CD1c-positive myeloid dendritic cell (primary cell): ENCODE results near the gene CLEC4G.

Experiments used
- DNase-seq: peaks from one replicate; pipeline ENCODE4 v3.0.0-alpha.2; 2016; ENCODE audit errors: extremely low spot score

CLEC4G gene

DNA sequence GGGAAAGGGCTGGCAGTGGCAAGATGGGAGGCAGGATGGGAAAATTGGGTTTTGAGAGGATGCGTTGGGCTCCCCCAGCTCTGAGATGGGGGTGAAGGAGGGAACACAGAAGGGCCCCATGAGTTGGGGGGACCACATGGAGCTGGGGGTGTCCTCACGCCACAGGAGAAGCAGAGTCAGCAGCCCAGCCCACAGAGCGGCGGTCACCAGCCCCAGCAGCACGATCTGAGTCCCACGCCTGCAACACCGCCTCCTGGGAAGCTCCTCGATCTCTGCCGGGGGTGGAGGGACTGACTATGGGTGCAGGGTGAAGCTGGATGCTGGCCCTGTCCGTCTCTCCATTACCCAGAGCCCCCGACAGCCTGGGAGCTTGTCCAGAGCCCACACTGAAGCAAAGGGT is 33.3 kb downstream of the CLEC4G start:
- DNase-seq: peak; percentile 62

DNA sequence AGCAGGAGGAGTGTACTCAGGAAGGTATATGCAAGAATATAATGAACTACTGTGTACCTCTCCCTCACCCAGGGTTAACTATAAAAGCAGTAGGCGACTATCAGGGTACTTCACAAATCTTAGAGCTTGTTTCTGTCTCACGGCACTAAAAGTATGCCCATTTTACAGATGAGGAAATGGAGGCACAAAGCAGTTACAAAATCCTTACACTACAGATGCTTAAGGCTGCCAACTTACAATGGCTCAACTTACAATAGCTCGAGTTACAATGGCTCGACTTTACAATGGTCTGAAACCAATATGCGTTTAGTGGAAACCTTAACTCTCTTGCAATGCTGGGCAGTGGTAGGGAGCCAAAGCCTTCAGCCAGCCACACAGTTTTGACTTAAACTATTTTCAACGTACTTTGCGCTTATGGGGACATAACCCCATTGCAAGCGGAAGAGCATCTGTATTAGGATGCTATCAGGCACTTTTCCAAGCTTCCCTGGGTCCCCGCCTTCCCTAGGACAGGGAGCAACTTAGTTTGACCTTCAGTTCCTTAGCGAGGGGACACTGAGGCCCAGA is 34.1 kb downstream of the CLEC4G start:
- no peak for DNase-seq

DNA sequence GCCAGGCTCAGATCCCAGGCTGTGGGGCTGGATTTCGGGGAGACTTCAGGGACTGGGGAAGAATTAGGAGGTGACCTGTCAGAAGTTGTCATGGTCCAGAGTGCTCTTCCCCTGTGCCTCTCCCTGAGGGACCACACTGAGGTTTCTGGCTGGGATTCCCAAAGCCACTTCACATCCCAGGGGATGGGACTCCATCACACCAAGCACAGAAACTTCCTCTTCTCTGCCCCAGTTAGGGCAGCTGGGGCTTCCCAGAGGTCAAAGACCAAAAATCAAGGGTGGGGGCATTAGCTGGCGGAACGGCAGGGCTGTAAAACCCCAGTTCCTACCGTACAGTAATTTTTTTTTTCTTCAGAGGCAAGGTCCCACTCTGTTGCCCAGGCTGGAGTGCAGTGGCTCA is 37.4 kb downstream of the CLEC4G start:
- DNase-seq: no peak

DNA sequence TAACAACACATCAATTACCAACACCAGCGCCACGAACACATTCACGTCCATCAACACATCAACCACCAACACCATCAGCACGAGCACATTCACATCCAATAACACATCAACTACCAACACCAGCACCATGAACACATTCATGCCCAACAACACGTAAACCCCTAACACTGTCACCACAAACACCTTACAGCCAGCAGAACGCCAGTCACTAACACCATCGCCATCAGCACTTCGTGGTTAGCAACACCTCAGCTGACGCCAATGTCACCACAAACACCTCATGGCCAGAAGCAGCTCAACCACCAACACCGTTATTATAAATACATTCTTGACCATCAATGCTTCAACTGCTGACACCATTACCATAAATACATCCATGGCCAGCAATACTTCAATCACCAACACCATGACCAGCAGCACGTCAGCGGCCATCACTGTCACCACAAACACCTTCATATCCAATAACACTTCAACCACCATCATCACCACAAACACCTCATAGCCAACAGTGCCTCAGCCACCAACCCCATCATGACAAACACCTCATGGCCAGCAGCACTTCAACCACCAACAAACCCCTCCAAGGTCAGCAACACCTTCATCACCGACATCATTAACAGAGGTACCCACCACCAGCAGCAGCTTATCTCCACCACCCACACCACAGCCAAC is 39.4 kb downstream of the CLEC4G start:
- no peak for DNase-seq

DNA sequence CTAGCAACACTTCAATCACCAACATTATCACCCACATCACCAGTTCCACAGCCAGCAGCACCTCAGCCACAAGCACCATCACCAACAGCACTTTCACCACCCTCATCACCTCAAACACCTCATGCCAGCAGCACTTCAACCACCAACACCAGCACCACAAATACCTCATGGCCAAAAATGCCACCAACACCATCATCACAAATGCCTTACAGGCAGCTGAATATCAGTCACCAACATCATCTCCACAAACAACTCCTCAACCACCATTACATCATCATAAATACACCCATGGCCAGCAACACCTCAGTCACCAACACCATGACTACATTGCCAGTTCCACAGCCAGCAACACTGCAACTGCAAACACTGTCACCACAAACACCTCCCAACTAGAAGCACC is 40.4 kb downstream of the CLEC4G start:
- no peak for DNase-seq

DNA sequence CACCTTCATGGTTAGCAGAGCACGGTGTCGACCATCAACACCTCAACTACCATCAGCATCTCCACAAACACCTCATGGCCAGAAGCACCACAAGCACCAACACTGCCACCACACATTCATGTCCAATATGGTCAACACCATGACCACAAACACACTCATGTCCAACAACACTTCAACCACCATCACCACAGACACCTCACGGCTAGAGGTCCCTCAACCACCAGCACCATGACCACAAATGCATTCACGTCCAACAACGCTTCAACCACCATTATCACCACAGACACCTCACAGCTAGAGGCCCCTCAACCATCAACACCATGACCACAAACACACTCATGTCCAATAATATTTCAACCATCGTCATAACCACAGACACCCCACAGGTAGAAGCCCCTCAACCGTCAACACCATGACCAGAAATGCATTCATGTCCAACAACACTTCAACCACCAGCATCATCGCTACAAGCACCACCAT is 41.1 kb downstream of the CLEC4G start:
- no peak for DNase-seq

DNA sequence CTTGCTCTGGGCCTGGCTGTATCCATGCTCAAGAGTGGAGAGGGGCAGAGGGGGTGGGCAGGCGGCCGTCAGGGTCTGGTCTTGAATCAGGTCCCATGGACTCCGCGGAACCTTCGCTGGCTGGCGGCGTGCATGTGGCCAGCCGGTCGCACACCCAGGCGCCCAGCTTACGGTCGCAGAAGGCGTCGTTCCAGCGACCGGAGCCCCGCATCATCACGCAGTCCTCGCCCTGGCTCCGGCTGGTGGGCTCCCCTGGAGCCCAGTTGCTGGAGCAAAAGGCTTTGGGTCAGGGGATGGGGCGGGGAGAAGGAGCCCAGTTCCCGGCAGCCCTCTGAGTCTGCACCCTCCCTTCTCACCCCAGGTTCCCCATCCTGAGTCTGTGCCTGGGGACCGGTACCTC is 42.7 kb downstream of the CLEC4G start:
- no peak for DNase-seq

DNA sequence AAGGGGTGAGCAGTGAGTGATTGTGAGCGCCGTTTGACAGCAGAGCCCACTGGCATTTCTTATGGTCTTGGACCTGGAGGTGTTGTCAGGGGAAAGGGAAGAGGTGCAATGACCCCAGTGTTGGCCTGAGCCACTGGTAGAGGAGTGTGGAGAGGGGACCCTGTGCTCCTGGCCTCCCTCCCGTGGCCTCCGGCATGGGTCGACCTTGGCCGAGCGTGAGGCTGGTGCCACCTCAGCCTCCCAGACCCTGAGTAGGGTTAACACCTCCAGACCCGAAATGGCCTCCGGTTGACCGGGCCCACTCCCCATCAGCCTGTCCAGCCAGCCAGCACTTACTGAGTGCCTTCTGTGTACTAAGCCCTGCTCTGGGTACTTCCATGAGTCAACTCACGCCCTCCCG is 44.7 kb downstream of the CLEC4G start:
- DNase-seq: no peak

DNA sequence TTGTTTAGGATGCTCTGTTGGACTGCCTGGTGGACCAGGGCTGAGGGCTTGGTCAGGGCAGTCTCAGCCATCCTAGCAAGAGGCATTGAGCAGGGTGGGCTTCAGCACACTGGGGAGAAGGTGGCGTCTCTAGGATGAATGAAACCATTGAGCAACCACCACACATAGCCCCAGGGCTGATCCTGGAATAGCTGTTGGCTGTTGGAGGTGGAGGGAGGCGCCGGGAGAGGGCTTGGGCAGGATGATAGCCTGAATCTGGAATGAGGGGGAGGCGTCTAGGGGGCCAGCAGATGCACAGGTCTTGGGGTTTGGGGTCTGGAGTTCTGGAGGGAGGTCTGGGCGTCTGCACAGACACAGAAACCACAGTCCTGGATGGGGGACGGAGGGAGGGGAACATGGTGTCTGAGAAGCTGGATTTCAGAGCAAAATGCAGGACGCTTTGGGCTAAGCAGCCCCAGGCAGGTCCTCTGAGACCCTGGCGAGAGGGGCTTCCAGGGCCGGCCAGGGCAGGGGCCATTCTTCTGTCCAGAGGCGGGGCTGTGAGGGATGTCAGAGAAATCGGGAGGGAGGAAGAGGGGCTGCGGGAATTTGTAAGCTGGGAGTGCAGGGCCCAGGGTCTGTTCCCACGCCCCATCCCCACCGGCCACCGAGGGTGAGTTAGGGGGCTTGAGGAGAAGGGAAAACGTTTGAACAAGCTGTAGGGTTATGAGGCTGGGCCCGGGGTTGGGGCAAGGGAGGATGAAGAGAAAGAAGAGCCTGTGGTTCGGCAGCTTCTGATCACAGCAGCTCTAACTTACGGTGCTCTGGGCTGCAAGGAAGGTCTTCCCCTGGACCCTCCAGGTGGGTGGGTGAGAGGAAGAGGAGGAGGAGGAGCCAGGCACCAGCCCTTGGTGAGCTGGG is 46.1 kb downstream of the CLEC4G start:
- no peak for DNase-seq

DNA sequence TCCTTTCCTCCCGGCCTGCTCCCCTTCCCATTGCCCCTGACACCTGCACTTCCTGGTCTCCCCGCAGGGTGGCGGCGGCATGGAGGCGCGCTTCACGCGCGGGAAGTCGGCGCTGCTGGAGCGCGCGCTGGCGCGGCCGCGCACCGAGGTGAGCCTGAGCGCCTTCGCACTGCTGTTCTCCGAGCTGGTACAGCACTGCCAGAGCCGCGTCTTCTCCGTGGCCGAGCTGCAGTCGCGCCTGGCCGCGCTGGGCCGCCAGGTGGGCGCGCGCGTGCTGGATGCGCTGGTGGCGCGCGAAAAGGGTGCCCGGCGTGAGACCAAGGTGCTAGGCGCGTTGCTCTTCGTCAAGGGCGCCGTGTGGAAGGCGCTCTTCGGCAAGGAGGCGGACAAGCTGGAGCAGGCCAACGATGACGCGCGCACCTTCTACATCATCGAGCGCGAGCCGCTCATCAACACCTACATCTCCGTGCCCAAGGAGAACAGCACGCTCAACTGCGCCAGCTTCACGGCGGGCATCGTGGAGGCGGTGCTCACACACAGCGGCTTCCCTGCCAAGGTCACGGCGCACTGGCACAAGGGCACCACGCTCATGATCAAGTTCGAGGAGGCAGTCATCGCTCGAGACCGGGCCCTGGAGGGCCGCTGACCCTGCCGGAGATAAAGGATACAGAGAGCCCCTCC is 49.6 kb downstream of the CLEC4G start:
- DNase-seq: no peak

DNA sequence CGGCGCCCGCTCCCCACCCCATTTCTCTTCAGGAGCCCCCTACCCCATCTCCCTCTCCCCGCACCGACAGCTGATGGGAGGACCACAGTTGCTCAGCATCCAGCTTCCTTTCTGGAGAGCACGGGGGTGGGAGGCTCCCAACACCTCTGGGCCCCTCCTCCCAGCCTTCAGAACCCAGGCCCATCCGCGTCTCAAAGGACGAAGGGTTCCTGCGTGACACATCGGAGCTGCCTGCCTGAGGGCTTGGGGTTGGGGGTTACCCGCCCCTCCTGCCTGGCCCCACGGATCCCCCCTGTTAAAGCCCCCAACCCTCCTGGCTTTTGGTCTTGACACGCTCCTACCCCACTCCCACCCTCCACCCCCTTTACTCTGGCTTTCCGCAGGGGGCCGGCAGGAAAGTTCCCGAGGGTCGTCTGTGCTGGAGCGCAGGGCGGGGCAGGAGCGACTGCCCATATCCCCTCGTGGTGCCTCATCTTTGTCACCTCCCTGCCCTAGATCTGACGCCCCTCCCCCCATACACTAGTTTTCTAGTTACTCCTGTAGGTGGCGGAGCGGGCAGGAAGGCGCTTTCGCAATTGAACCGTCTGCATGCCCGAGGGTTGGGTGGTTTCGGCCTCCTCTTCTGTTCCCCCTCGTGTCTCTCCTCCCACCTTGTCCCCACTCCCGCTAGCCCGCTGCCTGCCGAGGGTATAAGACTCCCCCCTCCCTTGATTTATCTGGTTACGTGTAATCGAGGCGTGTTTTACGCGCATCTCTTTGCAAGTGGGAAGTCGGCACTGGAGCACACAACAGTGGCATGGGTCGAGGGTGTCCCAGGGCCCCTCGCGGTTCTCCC is 50.4 kb downstream of the CLEC4G start:
- peak; percentile 95 for DNase-seq

DNA sequence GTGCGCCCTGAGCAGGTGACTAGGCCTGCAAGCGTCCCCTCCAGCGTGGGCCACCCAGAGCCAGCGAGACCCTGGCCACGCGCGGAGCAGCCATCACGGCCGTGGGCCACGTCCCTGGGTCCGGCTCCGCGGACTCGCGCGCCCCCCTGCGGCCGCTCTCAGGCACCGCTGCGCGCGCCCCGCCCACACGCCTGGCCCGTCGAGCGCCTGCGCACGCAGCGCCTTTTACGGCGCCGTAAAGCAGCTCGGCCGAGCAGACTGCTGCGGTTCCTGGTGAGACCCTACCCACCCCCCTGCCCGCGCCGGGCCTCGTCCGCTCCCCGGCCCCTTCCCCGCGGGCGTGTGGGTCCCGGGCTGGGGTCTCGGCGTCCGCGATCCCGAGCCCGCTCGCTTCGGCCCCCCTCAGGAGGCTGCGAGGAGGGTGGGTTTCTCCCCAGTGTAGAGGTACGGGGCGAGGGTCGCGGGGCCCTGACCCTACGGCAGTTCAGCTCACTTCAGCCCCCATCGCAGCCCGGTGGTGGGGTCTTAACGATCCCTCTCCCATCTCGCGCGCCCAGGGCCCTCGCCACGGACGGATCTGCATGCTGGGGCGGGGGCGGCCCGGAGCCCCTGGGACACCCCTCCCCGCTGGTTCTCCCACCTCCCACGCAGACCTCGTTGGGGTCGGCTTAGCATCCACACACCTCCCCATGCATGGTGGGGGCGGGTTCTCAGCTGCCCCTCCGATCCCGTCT is 51.1 kb downstream of the CLEC4G start, which contains the start of gene TRAPPC5:
Gene TRAPPC5, plus strand, starts transcription at position 228 of the 734 bp plus-strand sequence. CDS start 1,421 bp downstream, outside the sequence.
- DNase-seq: peak; percentile 96

DNA sequence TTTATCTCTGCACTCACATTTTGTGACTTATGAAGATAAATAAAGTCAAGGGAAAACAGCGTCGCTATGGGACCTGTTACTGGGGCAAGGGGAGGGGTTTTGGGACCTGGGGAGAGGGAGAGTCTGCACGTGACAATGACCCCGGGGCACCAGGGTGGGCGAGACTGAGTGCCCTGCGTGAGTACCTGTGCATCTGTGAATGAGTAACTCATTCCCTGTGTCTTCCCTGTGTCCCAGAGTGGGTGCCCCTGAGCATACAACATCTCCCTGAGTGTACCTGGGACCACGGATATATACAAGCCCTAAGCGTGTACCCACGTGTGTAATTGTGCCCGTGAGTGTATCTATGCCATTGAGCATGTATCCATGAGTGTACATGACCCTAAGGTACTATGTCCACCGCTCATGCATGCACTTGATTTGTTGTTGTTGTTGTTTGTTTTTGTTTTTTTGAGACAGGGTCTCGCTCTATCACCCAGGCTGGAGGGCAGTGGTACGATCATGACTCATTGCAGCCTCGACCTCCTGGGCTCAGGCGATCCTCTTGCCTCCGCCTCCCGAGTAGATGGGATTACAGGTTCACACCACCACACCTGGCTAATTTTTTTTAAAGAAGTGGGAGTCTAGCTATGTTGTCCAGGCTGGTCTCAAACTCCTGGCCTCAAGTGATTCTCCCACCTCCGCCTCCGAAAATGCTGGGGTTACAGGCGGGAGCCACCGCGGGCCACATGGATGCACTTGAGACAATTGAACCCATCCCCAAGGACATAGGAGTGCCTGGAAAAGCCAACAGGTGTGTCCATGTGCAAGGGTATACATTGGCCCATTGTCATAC is 51.9 kb downstream of the CLEC4G start:
- DNase-seq: no peak

DNA sequence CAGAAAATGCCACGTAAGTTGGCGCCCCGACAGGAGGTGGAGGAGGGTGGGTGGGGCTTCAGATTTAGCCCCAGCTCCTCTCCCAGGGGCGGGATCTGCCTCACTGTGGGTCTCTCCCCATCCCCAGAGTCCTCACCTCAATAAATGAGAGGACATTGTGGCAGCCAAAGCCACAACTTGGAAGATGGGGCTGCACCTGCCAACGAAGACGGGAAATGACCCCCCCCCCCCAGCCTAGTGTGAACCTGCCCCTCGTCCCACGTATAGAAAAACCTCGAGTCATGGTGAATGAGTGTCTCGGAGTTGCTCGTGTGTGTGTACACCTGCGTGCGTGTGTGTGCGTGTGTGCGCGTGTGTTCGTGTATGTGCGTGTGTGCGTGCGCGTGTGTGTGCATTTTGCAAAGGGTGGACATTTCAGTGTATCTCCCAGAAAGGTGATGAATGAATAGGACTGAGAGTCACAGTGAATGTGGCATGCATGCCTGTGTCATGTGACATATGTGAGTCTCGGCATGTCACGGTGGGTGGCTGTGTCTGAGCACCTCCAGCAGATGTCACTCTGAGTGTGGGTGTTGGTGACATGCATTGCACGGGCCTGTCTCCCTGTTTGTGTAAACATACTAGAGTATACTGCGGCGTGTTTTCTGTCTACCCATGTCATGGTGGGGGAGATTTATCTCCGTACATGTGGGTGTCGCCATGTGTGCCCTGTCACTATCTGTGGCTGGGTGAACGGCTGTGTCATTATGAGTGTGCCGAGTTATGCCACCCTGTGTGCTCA is 52.7 kb downstream of the CLEC4G start:
- DNase-seq: peak; percentile 88
